GM12865 (cell line): ENCODE data around the gene TMEM245.

Source experiments
- DNase-seq: peaks from one replicate; pipeline ENCODE4 v3.0.0; 2010; ENCODE audit warnings: low read depth
- H3K4me3 ChIP-seq: 2 replicates; pipeline ENCODE4 v1.5.1; 2011; ENCODE audit warnings: mild to moderate bottlenecking, low read depth, low read length, control low read depth
- TF ChIP-seq, protein P1 (sequence below): IDR thresholded peaks from 2 replicates; pipeline ENCODE4 v1.5.1; 2011; ENCODE audit warnings: low read length, control low read depth, low read depth, inconsistent platforms; ENCODE audit not compliant: insufficient read depth; ENCODE audit errors: missing control alignments

The TMEM245 gene

DNA sequence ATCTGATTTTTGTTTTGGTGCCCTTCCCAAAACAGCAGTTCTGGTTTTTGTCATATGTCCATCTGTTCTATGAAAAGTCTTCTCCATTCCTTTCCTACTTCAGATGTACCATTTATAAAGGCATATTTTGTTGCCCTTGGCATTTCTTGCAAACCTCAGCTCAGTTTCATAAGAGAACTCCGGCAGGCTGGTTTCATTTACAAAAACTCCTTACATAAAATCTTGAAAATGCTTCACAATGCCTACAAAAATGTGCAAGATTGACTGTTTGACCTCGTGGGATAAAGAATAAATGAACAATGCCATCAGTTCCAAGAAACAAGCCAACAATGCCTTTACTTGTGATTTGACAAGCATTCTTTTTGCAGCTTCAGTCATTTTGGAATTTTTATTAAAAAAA lies 67.3 kb downstream of the TMEM245 start:
- no peak overlapping the region for H3K4me3 ChIP-seq
- TF ChIP-seq, protein P1, sequence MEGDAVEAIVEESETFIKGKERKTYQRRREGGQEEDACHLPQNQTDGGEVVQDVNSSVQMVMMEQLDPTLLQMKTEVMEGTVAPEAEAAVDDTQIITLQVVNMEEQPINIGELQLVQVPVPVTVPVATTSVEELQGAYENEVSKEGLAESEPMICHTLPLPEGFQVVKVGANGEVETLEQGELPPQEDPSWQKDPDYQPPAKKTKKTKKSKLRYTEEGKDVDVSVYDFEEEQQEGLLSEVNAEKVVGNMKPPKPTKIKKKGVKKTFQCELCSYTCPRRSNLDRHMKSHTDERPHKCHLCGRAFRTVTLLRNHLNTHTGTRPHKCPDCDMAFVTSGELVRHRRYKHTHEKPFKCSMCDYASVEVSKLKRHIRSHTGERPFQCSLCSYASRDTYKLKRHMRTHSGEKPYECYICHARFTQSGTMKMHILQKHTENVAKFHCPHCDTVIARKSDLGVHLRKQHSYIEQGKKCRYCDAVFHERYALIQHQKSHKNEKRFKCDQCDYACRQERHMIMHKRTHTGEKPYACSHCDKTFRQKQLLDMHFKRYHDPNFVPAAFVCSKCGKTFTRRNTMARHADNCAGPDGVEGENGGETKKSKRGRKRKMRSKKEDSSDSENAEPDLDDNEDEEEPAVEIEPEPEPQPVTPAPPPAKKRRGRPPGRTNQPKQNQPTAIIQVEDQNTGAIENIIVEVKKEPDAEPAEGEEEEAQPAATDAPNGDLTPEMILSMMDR, result no peak
- DNase-seq, result no peak

DNA sequence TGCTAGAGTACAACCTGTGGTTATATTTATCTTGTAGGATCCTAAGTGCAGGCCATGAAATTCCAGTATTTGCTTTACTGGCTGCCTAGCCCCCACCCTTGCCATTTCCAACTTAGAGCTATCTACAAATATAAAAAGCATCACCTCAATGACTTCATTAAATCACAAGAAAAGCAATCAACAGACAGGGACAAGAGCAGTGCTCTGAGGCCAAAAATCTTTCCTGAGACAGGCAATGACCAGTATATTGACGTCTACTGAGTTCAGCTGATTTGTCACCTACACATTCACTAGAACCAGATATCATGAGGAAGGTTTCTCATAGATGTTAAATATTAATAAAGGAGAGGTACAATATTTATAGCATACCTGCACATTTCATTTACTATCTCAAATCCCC lies 68.0 kb downstream of the TMEM245 start:
- H3K4me3 ChIP-seq, result no peak overlapping the region
- TF ChIP-seq, protein P1, result no peak

DNA sequence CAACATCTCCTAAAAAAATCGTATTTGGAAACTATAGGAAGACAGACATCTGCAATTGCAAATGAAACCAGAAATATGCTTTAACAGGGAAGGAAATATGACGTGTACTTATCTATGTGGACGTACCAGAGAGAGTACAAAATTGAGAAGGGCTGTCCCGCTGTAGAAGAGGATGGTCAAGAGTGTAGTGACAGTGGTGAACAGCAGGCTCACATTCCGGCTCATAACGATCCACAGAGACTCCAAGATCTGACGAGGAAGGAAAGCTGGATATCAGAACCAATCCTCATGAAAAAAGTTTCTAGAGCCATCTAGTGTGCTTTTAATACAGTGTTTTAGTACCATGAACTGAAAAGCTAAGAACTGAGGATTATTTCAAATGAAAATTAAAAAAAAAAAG lies 69.3 kb downstream of the TMEM245 start:
- TF ChIP-seq, protein P1, result no peak
- no peak for DNase-seq
- H3K4me3 ChIP-seq, result no peak overlapping the region

More for the DNA sequence above, 68.0 kb downstream of the TMEM245 start:
- DNase-seq, result no peak

DNA sequence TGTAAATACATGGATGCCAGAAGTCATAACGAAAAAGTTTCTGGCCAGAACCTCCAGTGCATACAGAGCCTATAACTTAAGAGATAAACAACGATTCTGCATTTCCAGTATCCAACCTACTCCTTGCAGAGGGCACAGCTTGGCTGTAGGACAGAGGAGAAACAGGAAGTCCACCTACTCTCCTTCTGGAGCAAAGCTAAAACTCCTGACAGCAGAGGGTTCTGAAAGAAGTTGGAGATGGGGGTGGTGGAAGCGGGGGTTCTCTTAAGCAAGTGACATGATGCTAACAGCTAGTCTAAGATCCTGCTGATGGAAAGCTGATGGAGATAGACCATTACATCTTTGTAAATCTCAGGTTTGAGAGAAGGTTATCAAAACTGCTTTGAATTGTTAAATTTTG lies 70.9 kb downstream of the TMEM245 start:
- DNase-seq, result no peak
- H3K4me3 ChIP-seq, result no peak overlapping the region
- TF ChIP-seq, protein P1, result no peak

DNA sequence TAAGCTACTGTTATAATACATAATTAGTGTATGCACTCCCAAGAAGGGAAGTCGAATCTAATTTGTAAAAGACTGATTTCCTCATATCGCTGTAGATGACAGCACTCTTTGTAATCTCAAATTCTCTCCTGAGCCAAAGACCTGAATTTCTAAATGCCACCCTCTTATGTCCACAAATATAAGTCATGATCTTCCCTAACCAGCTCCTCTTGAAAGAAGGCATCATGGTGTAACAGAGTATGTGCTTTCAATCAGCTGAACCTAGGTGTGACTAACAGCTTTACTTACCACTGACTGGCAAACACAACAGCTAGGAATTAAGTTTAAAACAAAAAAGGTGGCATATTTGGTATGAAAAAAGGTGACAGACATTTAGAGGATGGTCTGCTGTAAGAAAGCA lies 72.5 kb downstream of the TMEM245 start:
- no peak for DNase-seq
- H3K4me3 ChIP-seq, result no peak overlapping the region
- TF ChIP-seq, protein P1, result no peak

DNA sequence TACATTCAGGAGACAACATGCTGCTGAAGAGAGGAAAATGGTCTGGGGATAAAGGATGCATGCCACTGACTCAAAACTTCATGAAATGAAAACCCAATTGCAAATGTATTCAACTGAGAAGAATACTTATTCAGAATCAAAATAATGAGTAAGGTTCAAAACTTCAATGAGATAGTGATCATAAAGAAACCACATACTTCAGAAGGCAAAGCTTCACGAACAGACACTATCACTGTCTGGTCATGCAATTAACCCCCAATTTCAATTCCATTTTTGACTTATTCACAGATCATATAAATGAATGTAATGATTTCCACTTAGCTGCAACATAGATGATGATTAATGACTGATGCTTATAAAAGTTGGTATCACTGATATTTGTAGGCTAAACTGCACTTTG lies 73.4 kb downstream of the TMEM245 start:
- no peak overlapping the region for H3K4me3 ChIP-seq
- no peak for DNase-seq
- TF ChIP-seq, protein P1, result no peak

DNA sequence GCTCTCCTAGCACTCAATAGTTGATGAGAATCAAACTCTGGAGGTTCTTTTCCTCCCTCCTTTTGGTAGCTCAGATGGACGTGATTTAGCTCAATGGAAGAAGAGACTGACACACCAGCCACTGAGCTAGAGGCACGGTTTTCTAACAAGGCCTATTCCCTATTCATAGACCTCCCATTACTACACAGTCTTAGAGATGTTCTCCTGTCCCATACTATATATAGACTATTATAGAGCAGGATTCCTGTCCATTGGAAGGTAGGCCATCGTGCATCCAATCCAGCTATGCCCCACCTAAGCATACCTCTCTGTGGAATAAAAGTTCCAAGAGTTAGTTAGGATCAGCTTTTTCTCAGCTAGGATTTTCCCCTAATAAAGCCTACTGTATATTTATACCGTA lies 76.2 kb downstream of the TMEM245 start:
- DNase-seq, result no peak
- TF ChIP-seq, protein P1, result no peak

More for the DNA sequence above, 76.2 kb downstream of the TMEM245 start:
- no peak overlapping the region for H3K4me3 ChIP-seq
